ENCODE measurements around the gene TARM1.

The TARM1 gene

DNA sequence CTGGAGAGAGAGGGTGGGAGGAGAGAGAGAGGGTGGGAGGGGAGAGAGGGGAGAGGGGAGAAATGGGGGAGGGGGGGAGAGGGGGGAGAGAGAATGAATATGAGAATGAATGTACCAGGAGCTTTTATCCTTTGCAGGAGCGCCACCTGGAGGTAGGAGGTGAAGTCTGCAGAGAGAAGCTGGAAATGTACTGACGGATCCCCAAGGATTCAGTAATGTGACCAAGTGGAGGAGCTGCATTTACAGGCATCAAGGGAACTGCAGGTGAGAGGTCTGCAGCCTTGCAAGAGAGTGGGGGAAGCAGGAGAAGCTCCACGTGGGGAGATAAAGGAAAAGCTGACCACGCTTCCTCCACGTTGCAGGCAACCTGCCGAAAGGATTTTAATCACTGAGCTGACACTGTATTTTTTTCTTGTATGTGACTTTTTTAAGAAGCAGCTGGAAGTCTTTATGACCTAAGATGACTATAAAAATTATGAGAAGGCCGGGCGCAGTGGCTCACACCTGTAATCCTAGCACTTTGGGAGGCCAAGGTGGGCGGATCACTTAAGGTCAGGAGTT, 51.2 kb downstream of the TARM1 start:
- no peak for DNase-seq

DNA sequence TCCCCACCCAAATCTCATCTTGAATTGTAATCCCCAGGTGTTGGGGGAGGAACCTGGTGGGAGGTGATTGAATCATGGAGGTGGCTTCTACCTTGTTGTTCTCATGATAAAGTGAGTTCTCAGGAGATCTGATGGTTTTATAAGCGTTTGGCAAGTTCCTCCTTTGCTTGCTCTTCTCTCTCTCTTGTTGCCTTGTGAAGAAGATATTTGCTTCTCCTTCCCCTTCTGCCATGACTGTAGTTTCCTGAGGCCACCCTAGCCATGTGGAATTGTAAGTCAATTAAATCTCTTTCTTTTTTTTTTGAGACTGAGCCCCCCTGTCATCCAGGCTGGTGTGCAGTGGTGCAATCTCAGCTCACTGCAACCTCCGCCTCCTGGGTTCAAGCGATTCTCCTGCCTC, 51.9 kb downstream of the TARM1 start:
- no peak for DNase-seq

DNA sequence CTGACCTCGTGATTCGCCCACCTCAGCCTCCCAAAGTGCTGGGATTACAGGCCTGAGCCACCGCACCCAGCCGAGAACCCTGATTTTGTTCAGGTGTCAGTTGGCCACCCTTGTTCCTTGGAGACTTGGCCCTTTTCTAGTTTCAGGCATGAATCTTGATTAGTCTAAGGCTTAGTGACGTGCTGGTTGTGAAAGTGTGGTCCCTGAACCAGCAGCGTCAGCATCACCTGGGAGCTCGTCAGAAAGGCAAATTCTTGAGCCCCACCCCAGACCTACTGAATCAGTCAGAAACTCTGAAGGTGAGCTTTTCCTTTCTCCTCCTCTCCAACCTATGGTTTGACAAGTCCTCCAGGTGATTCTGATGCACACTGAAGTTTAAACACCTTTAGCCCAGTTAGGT, 54.5 kb downstream of the TARM1 start:
- DNase-seq = no peak

DNA sequence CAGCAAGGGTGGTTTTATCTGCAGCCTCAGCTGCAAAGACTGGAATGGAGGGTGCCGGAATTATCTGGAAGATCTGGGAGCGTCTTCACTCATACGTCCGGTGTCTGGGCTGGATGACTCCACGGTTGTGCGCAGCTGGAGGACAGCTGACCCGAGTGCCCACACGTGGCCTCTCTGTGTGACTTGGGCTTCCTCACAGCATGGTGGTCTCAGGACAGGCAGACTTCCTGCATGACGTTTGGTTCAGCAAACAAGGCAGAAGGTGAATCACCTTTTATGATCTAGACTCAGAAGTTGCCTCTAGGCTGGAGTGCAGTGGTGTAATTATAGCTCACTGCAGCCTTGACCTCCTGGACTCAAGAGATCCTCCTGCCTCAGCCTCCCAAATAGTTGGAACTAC, 56.5 kb downstream of the TARM1 start:
- DNase-seq = no peak

DNA sequence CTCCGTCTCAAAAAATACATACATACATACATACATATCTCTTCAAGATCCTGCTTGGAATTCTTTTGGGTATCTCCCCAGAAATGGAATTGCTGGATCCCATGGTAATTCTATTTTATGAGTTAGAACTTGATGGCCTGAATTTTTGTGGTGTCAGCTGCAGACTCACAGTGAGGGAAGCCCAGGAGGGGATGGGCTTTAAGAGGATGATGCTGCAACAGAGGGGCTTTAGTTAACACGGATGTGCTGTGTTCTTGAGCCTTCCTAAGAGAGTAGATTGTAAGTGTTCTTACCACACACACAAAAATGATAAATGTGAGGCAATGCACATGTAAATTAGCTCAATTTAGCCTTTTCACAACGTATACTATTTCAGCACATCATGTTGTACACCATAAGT, 58.0 kb downstream of the TARM1 start:
- DNase-seq = no peak

DNA sequence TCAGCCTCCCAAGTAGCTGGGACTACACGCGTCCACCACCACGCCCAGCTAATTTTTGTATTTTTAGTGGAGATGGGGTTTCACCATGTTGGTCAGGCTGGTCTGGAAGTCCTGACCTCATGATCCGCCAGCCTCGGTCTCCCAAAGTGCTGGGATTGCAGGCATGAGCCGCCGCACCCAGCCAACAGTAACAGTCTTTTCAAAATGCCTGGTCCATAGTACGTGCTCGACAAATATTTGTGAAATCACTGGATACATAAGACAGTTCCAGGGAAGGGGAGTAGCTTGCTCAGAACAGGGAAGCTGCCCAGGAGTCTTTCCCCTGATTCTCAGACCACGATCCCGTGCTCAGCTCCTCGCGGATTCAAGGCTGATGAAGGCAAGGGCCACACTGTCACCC, 59.2 kb downstream of the TARM1 start:
- no peak for DNase-seq

DNA sequence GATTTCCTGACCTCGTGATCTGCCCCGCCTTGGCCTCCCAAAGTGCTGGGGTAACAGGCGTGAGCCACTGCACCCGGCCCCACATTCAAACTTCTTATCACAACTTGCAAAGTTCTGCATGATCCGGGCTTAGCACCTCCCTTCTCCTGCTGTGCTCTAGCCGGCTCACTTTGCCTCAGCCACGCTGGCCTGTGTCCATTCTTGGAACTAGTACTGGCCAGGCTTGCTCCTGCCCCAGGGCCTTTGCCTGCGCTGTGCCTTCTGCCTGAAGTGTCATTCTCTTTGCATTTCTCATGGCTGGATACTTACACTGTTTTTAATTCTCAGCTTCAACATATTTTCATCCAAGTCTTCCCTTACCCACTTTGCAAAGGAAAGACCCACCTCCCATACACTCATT, 59.8 kb downstream of the TARM1 start:
- no peak for DNase-seq

Data from SIG-M5 (cell line).